Measurements from ENCODE around the gene CARD11. TPM values are rescaled to one million over a fixed set of nuclear protein-coding genes. Genes with fewer than 3 reads are reported as not detected.

CARD11 gene
- total RNA-seq, 1 donor from 2014 or later, result 0.32 TPM

- intact Hi-C loops (cut with DNase I), result no loop called here
- peak; percentile 73 for DNase-seq (ENCODE audit: low spot score)
These were observed 89.2 kb downstream of the CARD11 start for GRCh38 chr7:2954433-2954853.

DNA sequence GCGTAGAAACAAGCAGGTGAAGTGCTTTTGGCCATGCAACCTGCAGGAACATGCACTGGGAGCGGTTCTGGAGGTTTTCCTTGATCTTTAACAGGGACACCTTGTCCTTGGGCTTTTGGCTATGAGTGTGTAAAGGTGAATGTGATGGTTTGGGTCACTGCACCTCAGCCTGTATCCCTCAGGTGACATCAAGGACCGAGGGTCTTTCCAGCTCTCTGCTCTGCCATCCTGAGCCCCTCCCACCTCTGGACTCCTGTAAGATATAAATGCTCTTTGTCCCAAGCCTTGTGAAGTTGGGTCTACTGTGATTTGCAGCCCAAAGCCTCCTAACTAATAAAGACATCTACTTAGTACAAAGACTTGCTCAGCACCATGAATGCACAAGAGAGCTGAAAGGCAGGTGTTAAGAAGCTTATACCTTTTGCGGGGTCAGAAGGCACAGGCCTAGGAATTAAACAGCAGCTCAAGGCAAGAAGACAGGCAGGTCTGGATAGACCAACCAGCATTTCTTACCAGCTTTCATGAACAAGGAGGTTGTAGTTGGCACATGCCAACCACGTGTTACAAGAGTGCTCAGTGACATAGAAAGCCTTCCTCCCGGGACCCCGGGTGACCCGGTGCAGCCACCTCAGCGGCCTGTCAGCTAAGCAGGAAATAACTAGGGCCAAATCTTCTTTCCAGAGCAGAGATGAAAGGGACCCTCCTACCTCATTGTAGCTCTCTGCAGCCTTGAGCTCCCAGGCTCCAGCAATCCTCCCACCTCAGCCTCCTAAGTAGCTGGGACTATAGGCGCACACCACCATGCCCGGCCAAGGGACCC, 89.9 kb downstream of the CARD11 start:
- peak; percentile 24 for DNase-seq (ENCODE audit: low spot score)
- intact Hi-C loops (cut with DNase I), result no loop called here

DNA sequence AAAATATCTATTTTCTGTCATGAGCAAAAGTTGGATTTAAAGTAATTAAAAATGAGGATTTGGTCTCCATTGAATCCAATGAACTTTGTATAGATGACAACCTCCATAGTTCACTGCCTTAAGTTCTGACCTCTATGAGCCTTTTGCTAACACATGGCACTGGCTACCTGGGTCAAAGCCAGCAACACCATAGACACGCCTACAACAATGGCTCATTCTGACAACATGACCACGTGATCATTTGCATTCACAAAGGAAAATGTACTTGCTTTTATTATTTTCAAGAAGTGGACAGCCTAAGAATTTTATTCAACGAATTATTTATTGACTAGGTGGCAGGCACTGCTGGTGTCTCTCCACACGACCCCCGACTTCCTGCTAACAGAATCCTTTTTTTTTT, 90.6 kb downstream of the CARD11 start:
- DNase-seq (ENCODE audit: low spot score), result peak; percentile 39
- intact Hi-C loops (cut with DNase I), result no loop called here

- peak; percentile 20 for DNase-seq (ENCODE audit: low spot score)
- intact Hi-C loops (cut with DNase I), result no loop called here
These were observed 91.4 kb downstream of the CARD11 start for GRCh38 chr7:2952316-2952715.

DNA sequence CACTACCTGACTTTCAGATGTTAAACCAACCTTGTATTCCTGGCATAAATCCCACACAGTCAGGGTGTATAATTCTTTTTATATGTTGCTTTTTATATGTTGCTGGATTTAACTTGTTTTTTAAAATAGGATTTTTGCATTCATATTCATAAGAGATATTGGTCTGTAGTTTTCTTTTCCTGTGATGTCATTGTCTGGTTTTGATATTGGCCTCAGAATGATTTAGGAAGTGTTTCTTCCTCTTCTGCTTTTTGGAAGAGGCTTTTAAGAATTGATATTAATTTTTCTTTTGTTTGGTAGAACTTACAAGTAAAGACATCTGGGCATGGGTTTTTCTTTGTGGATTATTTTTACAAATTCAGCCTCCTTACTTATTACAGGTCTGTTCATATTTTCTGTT, 93.1 kb downstream of the CARD11 start:
- intact Hi-C loops (cut with DNase I), result no loop called here
- no peak for DNase-seq (ENCODE audit: low spot score)

DNA sequence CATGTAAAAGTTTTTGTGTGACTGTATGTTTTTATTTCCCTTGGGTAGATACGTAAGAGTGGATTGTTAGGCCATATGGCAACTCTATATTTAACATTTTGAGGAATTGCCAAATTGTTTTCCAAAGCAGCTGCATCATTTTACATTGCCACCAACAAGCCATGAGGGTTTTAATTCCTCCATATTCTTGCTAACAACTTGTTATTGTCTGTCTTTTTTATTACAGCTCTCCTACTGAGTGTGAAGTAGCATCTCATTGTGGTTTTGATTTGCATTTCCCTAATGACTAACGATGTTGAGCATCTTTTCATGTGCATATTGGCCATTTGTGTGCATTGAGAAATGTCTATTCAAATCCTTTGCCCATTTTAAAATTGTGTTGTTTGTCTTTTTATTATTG, 94.9 kb downstream of the CARD11 start:
- intact Hi-C loops (cut with DNase I), result no loop called here
- no peak for DNase-seq (ENCODE audit: low spot score)

DNA sequence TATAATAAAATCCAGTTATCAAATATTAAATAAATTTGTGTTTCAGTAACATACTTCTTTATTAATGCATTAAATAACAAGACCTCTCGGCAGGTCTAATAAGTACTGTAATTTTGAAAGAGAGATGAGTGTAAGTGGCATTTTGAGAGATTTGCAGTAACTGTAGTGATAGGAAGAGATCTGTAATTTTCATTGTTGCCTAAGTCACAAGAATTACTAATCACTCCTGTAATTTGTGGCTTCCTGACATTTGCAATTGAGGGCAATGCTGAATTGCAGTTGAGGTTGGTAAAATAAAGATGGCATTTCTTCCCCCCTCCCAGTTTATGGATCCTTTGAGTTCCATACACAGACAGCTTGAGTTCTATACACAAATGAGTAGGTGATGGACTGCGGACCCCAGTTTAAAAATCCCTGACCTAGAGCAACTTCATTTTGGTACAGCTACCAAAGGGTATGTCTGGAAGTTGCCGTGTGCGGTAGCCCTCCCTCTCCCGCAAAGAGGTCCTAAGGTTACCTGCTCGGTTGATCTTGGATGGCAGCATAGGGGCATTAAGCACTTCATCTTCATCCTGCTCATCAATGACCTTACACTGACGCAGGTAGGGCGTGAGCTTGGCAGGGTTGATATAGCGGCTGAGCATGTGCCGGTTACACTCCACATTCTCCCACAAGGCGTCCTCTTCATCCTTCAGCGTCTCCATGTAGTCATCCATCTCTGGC, 96.4 kb downstream of the CARD11 start:
- intact Hi-C loops (cut with DNase I), result no loop called here
- no peak for DNase-seq (ENCODE audit: low spot score)

- intact Hi-C loops (cut with DNase I), result no loop called here
- peak; percentile 44 for DNase-seq (ENCODE audit: low spot score)
These were observed 98.5 kb downstream of the CARD11 start for GRCh38 chr7:2945171-2945570.

- intact Hi-C loops (cut with DNase I), result no loop called here
- DNase-seq (ENCODE audit: low spot score), result no peak
These were observed 98.9 kb downstream of the CARD11 start for GRCh38 chr7:2944739-2945138.

GRCh38 chr7:2943851-2944601, 99.6 kb downstream of the CARD11 start:
- intact Hi-C loops (cut with DNase I), result no loop called here
- peak; percentile 60 for DNase-seq (ENCODE audit: low spot score)

DNA sequence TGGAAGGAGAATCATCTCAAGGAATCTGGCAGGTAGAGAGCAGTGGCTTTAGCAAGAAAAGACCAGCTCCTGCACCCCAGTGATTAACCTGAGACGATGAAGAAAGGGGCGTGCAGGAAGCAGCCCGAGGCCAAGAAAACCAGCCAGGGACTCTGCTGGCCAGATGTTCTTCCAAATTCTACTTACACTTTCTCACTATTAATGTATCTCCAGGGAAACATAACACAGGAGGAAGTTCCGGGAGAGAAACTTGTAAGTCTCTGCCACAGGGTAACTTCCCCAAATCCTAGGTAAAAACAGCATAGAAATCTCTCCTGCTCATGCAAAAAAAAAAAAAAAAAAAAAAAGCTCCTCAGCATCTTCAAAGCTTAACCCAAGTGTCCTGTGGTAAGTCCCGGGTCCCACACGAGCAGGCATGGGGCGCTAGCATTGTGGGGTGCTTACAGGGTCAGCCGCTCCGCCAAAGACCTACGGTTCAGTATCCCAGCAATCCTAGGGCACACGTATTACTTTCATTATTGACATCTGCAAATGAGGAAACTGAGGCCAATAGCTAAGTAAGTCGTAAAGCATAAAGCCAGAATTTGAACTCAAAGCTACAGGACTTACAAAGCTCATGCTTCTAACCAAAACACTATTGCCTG, 102.3 kb downstream of the CARD11 start:
- no peak for DNase-seq (ENCODE audit: low spot score)
- intact Hi-C loops (cut with DNase I), result no loop called here

DNA sequence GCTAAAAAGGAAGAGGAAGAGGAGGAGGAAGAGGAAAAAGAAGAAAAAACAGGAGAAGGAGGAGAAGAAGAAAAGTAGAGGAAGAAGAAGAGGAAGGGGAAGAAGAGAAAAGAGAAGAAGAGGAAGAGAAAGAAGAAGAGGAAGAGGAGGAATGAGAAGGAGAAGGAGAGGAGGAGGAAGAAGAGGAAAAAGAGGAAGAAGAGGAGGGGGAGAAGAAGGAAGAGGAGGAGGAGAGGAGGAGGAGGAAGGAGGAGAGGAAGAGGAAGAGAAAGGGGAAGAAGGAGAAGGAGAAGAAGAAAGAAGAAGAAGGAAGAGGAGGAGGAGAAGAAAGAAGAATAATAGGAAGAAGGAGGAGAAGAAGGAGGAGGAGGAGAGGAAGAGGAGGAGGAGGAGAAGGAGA, 103.2 kb downstream of the CARD11 start:
- DNase-seq (ENCODE audit: low spot score), result no peak
- intact Hi-C loops (cut with DNase I), result no loop called here

- DNase-seq (ENCODE audit: low spot score), result peak; percentile 29
- intact Hi-C loops (cut with DNase I), result no loop called here
These were observed 104.3 kb downstream of the CARD11 start for GRCh38 chr7:2939193-2939885.

DNA sequence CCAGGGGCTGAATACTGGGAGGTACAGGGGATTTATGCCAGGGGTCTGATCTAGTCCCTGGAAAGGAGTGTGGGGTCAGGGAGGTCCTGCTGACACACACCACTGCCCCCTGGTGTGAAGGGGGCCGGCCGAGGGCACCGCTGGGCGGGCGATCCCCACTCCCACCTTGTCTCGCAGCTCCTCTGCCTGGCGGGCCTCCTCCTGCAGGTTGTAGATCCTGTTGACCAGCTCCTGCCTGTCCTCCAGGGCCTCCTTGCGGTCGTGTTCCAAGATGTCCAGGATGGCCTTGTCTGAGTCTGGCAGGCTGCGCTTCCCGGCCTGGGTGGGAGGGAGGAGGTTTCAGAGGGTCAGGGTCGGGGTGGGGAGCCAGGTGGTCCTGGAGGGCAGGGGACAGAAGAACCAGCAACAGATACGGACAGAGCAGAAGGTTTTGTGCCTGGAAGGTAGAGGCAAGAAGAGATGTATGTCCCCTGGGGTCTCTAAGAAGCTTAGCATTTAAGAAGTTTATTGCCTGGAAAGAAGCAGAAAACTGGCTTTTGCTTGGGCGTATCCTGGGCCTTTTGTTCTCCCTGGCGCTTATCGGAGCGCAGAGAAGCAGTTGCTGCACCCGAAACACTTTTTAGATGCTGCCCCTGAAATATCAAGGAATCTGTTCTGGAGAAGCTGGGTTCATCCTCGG, 105.0 kb downstream of the CARD11 start:
- peak; percentile 57 for DNase-seq (ENCODE audit: low spot score)
- intact Hi-C loops (cut with DNase I), result no loop called here

GRCh38 chr7:2937701-2938513, 105.8 kb downstream of the CARD11 start:
- peak; percentile 56 for DNase-seq (ENCODE audit: low spot score)
- intact Hi-C loops (cut with DNase I), result no loop called here

GRCh38 chr7:2936891-2937580, 106.6 kb downstream of the CARD11 start:
- intact Hi-C loops (cut with DNase I), result no loop called here
- DNase-seq (ENCODE audit: low spot score), result peak; percentile 41

GRCh38 chr7:2936301-2936700, 107.4 kb downstream of the CARD11 start:
- DNase-seq (ENCODE audit: low spot score), result peak; percentile 24
- intact Hi-C loops (cut with DNase I), result no loop called here
